Nucleus accumbens (tissue), 56 donors: ENCODE results near the gene ZBTB18.

ENCODE experiments used
- DNase-seq, 56 donors: peaks; one replicate each; lab custom pipeline; 2025; lab: John Stamatoyannopoulos, UW

Gene ZBTB18

GRCh38 chr1:244102468-244102867, 51.4 kb downstream of the ZBTB18 start:
- no peak for DNase-seq

GRCh38 chr1:244104309-244105060, 53.4 kb downstream of the ZBTB18 start:
- DNase-seq = no peak

DNA sequence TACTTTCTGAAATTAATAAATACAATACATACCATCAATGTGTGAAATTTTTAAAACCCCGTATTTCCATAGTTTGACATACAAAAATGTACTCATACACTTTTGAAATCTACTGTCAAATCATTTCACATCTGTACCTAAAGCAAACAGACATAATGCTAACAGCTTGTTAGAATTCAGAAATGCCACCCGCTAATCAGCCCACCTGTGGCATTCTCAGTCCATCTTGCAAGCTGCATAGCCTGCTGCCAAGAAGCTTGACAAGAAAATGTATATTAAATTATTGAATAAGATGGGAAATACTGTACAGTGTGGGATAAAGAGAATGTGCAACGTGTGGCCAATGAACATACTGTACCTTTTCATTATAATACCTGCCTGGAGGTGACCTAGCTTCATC, 55.1 kb downstream of the ZBTB18 start:
- no peak for DNase-seq
